ENCODE results near the gene RAB3A.

The RAB3A gene

GRCh38 chr19:18203863-18204393 lies at the start of gene RAB3A:
RAB3A (minus strand) TSS chr19:18204042; CDS start chr19:18202740, 1,302 bp downstream.
- peak; percentile 97 for DNase-seq (ENCODE audit: low read depth)

GRCh38 chr19:18253130-18253529 lies 49.3 kb upstream of the RAB3A start:
- no peak for DNase-seq (ENCODE audit: low read depth)

- DNase-seq (ENCODE audit: low read depth), result no peak
These were observed 48.5 kb upstream of the RAB3A start for GRCh38 chr19:18252370-18252717.

GRCh38 chr19:18251587-18252369 lies 47.9 kb upstream of the RAB3A start:
- DNase-seq (ENCODE audit: low read depth), result peak; percentile 72

GRCh38 chr19:18249834-18250233 lies 46.0 kb upstream of the RAB3A start:
- DNase-seq (ENCODE audit: low read depth), result no peak

- DNase-seq (ENCODE audit: low read depth), result no peak
These were observed 41.5 kb upstream of the RAB3A start for GRCh38 chr19:18245297-18245696.

- DNase-seq (ENCODE audit: low read depth), result no peak
These were observed 35.5 kb upstream of the RAB3A start for GRCh38 chr19:18239303-18239702.

- DNase-seq (ENCODE audit: low read depth), result no peak
These were observed 30.4 kb upstream of the RAB3A start for GRCh38 chr19:18234194-18234593.

GRCh38 chr19:18233224-18233825 lies 29.5 kb upstream of the RAB3A start:
- DNase-seq (ENCODE audit: low read depth), result no peak

GRCh38 chr19:18232540-18233223 lies 28.8 kb upstream of the RAB3A start:
- no peak for DNase-seq (ENCODE audit: low read depth)

- DNase-seq (ENCODE audit: low read depth), result no peak
These were observed 27.9 kb upstream of the RAB3A start for GRCh38 chr19:18231775-18232174.

GRCh38 chr19:18230941-18231734 lies 27.3 kb upstream of the RAB3A start:
- DNase-seq (ENCODE audit: low read depth), result no peak

GRCh38 chr19:18229915-18230314 lies 26.1 kb upstream of the RAB3A start:
- DNase-seq (ENCODE audit: low read depth), result no peak

- DNase-seq (ENCODE audit: low read depth), result no peak
These were observed 25.6 kb upstream of the RAB3A start for GRCh38 chr19:18229474-18229873.

- DNase-seq (ENCODE audit: low read depth), result no peak
These were observed 24.0 kb upstream of the RAB3A start for GRCh38 chr19:18227781-18228271.

GRCh38 chr19:18226956-18227780 lies 23.3 kb upstream of the RAB3A start:
- no peak for DNase-seq (ENCODE audit: low read depth)

- DNase-seq (ENCODE audit: low read depth), result no peak
These were observed 22.0 kb upstream of the RAB3A start, which contains the start of gene PDE4C for GRCh38 chr19:18225702-18226468. PDE4C (minus strand) TSS chr19:18226438; CDS start chr19:18226415, 23 bp downstream.

- DNase-seq (ENCODE audit: low read depth), result no peak
These were observed 21.5 kb upstream of the RAB3A start for GRCh38 chr19:18225355-18225701.

- DNase-seq (ENCODE audit: low read depth), result peak; percentile 73
These were observed 20.9 kb upstream of the RAB3A start for GRCh38 chr19:18224525-18225354.
